Gastrocnemius medialis (tissue), 4 donors: Measurements from ENCODE around the gene BLOC1S5. TPM values are rescaled to one million over a fixed set of nuclear protein-coding genes. Genes with fewer than 3 reads are reported as not detected.
A peak's percentile ranks its signal among the peaks of the same experiment; 100 is the strongest.

ENCODE experiments used
- ATAC-seq, 2 donors: fragments of 150-250 bp; one replicate each; pipeline ENCODE4 v1.9.1; 2016
- DNase-seq, 2 donors: peaks; one replicate each; pipeline ENCODE4 v3.0.0-alpha.2; 2019
- H3K27ac ChIP-seq, 4 donors: fragments of 200-600 bp; sonication (generic); 1 replicate in 1 of 4; 2 replicates in 3 of 4; pipeline ENCODE4 v1.5.1; 2016 to 2018; ENCODE audit warnings: mild to moderate bottlenecking in 2 of 4, moderate library complexity in 1 of 4
- H3K27me3 ChIP-seq, 3 donors: fragments of 200-600 bp; sonication (generic) in 2 of 3; 1 replicate in 1 of 3; 2 replicates in 2 of 3; pipeline versions ENCODE4 v1.5.1 to v1.6.0; 2016 to 2019; ENCODE audit warnings: mild to moderate bottlenecking in 1 of 3, moderate library complexity in 1 of 3
- H3K36me3 ChIP-seq, 2 donors: fragments of 200-600 bp; sonication (generic) in 1 of 2; one replicate each; pipeline ENCODE4 v1.5.1; 2017 to 2018
- H3K4me1 ChIP-seq, 2 donors: fragments of 200-600 bp; sonication (generic) in 1 of 2; one replicate each; pipeline ENCODE4 v1.5.1; 2016 to 2017; ENCODE audit warnings: mild to moderate bottlenecking in 2 of 2
- H3K4me3 ChIP-seq, 4 donors: fragments of 200-600 bp; sonication (generic) in 3 of 4; 1 replicate in 1 of 4; 2 replicates in 3 of 4; pipeline ENCODE4 v1.5.1; 2016 to 2019; ENCODE audit warnings: mild to moderate bottlenecking in 2 of 4
- H3K9me3 ChIP-seq, 3 donors: fragments of 200-600 bp; sonication (generic) in 2 of 3; 1 replicate in 1 of 3; 2 replicates in 2 of 3; pipeline ENCODE4 v1.5.1; 2016 to 2019
- CTCF ChIP-seq, 5 experiments: fragments of 450-650 bp in 3 of 5; fragments of 200-600 bp in 2 of 5; sonication (generic) in 2 of 5; IDR thresholded peaks in 4 of 5; conservative IDR thresholded peaks in 1 of 5; 1 replicate in 4 of 5; 2 replicates in 1 of 5; pipeline ENCODE4 v1.5.1; 2016 to 2019; ENCODE audit warnings: antibody characterized with exemption in 5 of 5, mild to moderate bottlenecking in 3 of 5, moderate library complexity in 3 of 5
- POLR2A ChIP-seq, 2 donors: fragments of 450-650 bp; IDR thresholded peaks; one replicate each; pipeline ENCODE4 v1.6.1; 2017; ENCODE audit warnings: antibody characterized with exemption in 2 of 2, mild to moderate bottlenecking in 2 of 2, moderate library complexity in 2 of 2
- in situ Hi-C, 4 donors: fragments of 200-750 bp; cut with MboI; loops; one replicate each; pipeline versions ENCODE4 v1.15.0 to v1.8.0; 2017; ENCODE audit warnings: low sequenced_read_pairs in 4 of 4
- intact Hi-C: fragments of 100-400 bp; cut with DNase I; formaldehyde crosslinking; loops from one replicate; pipeline ENCODE4 v1.15.1; 2023; ENCODE audit warnings: low total_unique reads
- total RNA-seq, 4 donors: library from RNA; depleted of rRNA; stranded (reverse); fragments of >200 nt; gene quantifications; one replicate each; pipeline versions ENCODE4 v1.1.0 to v1.2.3, GENCODE V29; 2016

Gene BLOC1S5
- total RNA-seq, 4 donors from 2014 or later = 5.4 to 13.6 (median 9.4) TPM

GRCh38 chr6:8030920-8031319, 33.3 kb downstream of the BLOC1S5 start:
- H3K27ac ChIP-seq = no peak overlapping the region
- DNase-seq (no peak), ATAC-seq (no peak)
- intact Hi-C loops (no loop called here), in situ Hi-C loops (no loop called here)
- H3K9me3 ChIP-seq = no peaks in the 10 kb centered on the region
- peaks cover 12 to 22% of the 10 kb centered on the region in 2 donors for H3K4me1 ChIP-seq
- TF ChIP-seq CTCF (IDR thresholded peaks at IDR 0.05 in 4 of 5, conservative IDR thresholded peaks at IDR 0.05 in 1 of 5) (no peak), POLR2A (IDR thresholded peaks at IDR 0.05) (no peak)
- H3K4me3 ChIP-seq = no peak overlapping the region
- H3K36me3 ChIP-seq = no peaks in the 10 kb centered on the region
- no peaks in the 10 kb centered on the region for H3K27me3 ChIP-seq

GRCh38 chr6:8029243-8029870, 34.8 kb downstream of the BLOC1S5 start:
- in situ Hi-C loops = no loop called here
- H3K27ac ChIP-seq = peak overlapping the region in 1 of 4 donors; percentile 38
- intact Hi-C loops = no loop called here

DNA sequence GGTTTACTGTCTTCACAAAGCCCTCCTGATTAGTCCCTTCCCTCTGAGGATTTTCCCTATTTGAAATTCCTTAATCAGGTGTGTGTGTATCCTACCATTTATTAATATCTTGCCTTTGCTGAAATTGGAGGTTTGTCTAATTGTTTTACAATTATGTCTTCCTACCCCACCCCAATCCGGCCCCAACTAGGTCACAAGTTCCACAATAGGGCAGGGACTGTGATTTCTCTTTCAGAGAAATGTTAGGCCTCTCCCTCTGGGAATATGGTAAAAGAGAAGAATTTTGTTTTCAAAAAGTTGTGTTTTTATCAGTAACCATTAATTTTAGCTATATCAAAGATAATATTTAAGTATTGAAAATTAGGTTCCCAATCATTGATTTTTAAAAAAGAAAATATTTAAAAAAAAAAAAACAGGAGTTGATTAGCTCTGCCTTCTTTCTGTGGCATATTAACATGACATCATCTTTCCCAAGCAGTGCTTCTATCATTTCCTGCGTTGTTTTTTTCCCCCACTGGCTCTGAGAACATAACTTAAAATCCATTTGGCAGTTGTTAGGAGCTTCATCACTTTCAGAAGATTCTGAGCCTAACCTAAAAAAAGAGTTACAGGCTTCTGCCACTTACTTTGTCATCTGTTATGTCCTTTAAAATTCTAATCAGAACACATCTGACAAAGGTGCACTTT, 36.1 kb downstream of the BLOC1S5 start:
- intact Hi-C loops = no loop called here
- peak in 1 of 2 donors; percentile 30 for ATAC-seq
- in situ Hi-C loops = no loop called here
- H3K27me3 ChIP-seq = no peaks in the 10 kb centered on the region
- H3K36me3 ChIP-seq = no peaks in the 10 kb centered on the region
- H3K27ac ChIP-seq = peak overlapping the region; percentile 19 to 60 (median 44)
- TF ChIP-seq POLR2A (IDR thresholded peaks at IDR 0.05) = no peak
- TF ChIP-seq CTCF (IDR thresholded peaks at IDR 0.05 in 4 of 5, conservative IDR thresholded peaks at IDR 0.05 in 1 of 5) = no peak
- no peak overlapping the region for H3K4me3 ChIP-seq
- H3K4me1 ChIP-seq = peaks cover 12 to 18% of the 10 kb centered on the region in 2 donors
- no peaks in the 10 kb centered on the region for H3K9me3 ChIP-seq
- DNase-seq = no peak

More at GRCh38 chr6:8029243-8029870, 34.8 kb downstream of the BLOC1S5 start:
- Histone ChIP-seq H3K27me3 (no peaks in the 10 kb centered on the region), H3K4me3 (no peak overlapping the region), H3K4me1 (peaks cover 12 to 18% of the 10 kb centered on the region in 2 donors), H3K36me3 (no peaks in the 10 kb centered on the region), H3K9me3 (no peaks in the 10 kb centered on the region)
- ATAC-seq (no peak), DNase-seq (no peak)
- TF ChIP-seq CTCF (IDR thresholded peaks at IDR 0.05 in 4 of 5, conservative IDR thresholded peaks at IDR 0.05 in 1 of 5) (no peak), POLR2A (IDR thresholded peaks at IDR 0.05) (no peak)

- in situ Hi-C loops = no loop called here
- no peak overlapping the region for H3K27ac ChIP-seq
- DNase-seq (no peak), ATAC-seq (no peak)
- no peaks in the 10 kb centered on the region for H3K27me3 ChIP-seq
- H3K36me3 ChIP-seq = no peaks in the 10 kb centered on the region
- no peaks in the 10 kb centered on the region for H3K9me3 ChIP-seq
- peaks cover 12 to 18% of the 10 kb centered on the region in 2 donors for H3K4me1 ChIP-seq
- TF ChIP-seq POLR2A (IDR thresholded peaks at IDR 0.05) (no peak), CTCF (IDR thresholded peaks at IDR 0.05 in 4 of 5, conservative IDR thresholded peaks at IDR 0.05 in 1 of 5) (no peak)
- intact Hi-C loops = no loop called here
- no peak overlapping the region for H3K4me3 ChIP-seq
Observed at GRCh38 chr6:8026800-8027199, 37.4 kb downstream of the BLOC1S5 start.
